Adrenal gland (tissue), 12 donors: ENCODE results near the gene HMG20B. TPM values are rescaled to one million over a fixed set of nuclear protein-coding genes. Genes with fewer than 3 reads are reported as not detected.
A peak's percentile ranks its signal among the peaks of the same experiment; 100 is the strongest.

ENCODE experiments used
- DNase-seq, 7 donors: peaks; one replicate each; pipeline ENCODE4 v3.0.0-alpha.2; 2019 to 2020
- H3K27ac ChIP-seq, 5 donors: fragments of 200-600 bp; sonication (generic) in 4 of 5; 1 replicate in 3 of 5; 2 replicates in 2 of 5; pipeline versions ENCODE4 v1.5.1 to v1.8.0; 2016 to 2020; ENCODE audit warnings: mild to moderate bottlenecking in 1 of 5
- H3K27me3 ChIP-seq: fragments of 200-600 bp; 2 replicates; pipeline ENCODE4 v1.8.0; 2021
- H3K36me3 ChIP-seq, 2 donors: fragments of 200-600 bp; replicated peaks in 1 of 2; 1 replicate in 1 of 2; 2 replicates in 1 of 2; pipeline versions ENCODE4 v1.5.1 to v1.8.0; 2018 to 2022
- H3K4me1 ChIP-seq, 2 donors: fragments of 200-600 bp; replicated peaks in 1 of 2; 1 replicate in 1 of 2; 2 replicates in 1 of 2; pipeline versions ENCODE4 v1.5.1 to v1.8.0; 2018 to 2021
- H3K4me3 ChIP-seq, 4 donors: fragments of 200-600 bp; sonication (generic) in 3 of 4; one replicate each; pipeline ENCODE4 v1.5.1; 2016 to 2018
- H3K9me3 ChIP-seq, 3 donors: fragments of 200-600 bp; sonication (generic) in 1 of 3; replicated peaks in 1 of 3; 1 replicate in 2 of 3; 2 replicates in 1 of 3; pipeline versions ENCODE4 v1.5.1 to v1.8.0; 2016 to 2021
- POLR2A ChIP-seq, 2 donors: fragments of 450-650 bp; IDR thresholded peaks; one replicate each; pipeline ENCODE4 v1.6.1; 2017; ENCODE audit warnings: antibody characterized with exemption in 2 of 2, mild to moderate bottlenecking in 2 of 2, moderate library complexity in 1 of 2
- WGBS, 4 donors: extraction: QIAGEN DNeasy Blood & Tissue Kit in 2 of 4; methylation state at CpG; one replicate each; pipeline versions ENCODE4 v1.1.5 to v1.1.7; 2013 to 2017; 5-methylcytosine and 5-hydroxymethylcytosine counted together
- intact Hi-C, 2 donors: fragments of 100-400 bp; cut with DNase I; formaldehyde crosslinking; loops; one replicate each; pipeline versions ENCODE4 v1.14.1 to v1.15.0; 2022 to 2023
- polyA plus RNA-seq, 3 donors: library from polyadenylated mRNA; stranded (reverse); fragments of 200-250 nt in 2 of 3; fragments of 350-450 nt in 1 of 3; fragmentation: Illumina TruSeq in 1 of 3; extraction: RNeasy Lipid Tissue Mini Kit (QIAGEN cat#74804) in 1 of 3; gene quantifications; one replicate each; pipeline ENCODE4 v1.2.3, GENCODE V29; 2013 to 2014
- total RNA-seq, 9 donors: library from RNA; depleted of rRNA in 4 of 9; stranded (reverse); fragments of >200 nt in 4 of 9; fragments of 120-200 nt in 1 of 9; fragmentation: NEBNext Ultra II Directional in 1 of 9; extraction: Animal tissue kit (Norgen Biotek cat#: 25700) in 1 of 9; gene quantifications; one replicate each; pipeline versions ENCODE4 v1.1.0 to v1.2.4, GENCODE V29; 2013 to 2023
- TF ChIP-seq, protein P1 (sequence below), 6 experiments: fragments of 450-650 bp in 4 of 6; fragments of 200-600 bp in 2 of 6; sonication (generic) in 1 of 6; IDR thresholded peaks; 1 replicate in 5 of 6; 2 replicates in 1 of 6; pipeline versions ENCODE4 v1.5.1 to v1.8.0; 2016 to 2021; ENCODE audit warnings: antibody characterized with exemption in 6 of 6, mild to moderate bottlenecking in 2 of 6, moderate library complexity in 1 of 6
- donor health status: healthy with polysubstance abuse.
- donor health status: Bipolar disorder and iron deficiency.
- donor health status: DM: yes; HTN: yes; CAD: no.
- donor health status: DM: no; HTN: no; CAD: no.
- donor health status: DM: no; HTN: no; CAD: no.
- donor health status: DM: yes; HTN: yes; CAD: no.

The HMG20B gene
- total and polyA plus RNA-seq, 12 donors, result 18.1 to 178 (median 102) TPM

DNA sequence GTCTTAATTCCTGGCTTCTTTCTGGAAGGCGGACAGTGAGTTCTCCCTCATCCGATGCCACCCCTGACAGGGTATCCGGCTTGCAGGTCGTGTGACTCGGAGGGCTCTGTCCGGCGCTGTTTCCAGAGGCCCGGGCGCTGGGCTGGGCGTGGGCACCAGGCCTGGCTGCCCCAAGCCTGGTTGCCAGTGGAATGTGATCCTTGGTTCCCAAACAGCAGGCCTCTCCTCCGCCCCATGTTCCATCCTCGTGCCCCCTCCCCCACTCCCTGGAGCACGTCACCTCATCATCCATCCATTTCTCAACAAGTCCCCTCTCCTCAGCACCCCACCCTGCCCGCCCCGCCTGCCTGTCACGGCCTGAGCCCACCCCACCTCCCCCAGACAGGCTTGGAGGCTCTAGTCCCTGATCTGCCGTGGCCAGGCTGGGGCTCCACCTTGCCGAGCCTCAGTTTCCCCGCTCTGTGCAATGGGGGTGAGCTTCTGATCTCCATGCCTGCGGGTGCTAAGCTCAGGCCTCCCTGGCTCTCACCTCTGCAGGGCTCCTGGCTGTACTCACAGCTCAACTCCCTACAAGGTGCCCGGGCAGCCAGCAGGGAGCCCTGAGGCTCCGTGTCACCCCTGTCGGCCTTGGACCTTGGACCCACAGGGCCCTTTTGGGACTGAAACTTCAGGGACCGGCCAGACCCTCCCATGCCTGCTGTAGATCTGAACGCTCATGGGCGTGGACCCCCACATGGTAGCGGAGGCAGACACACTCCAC lies 31.7 kb downstream of the HMG20B start:
- no peaks in the 10 kb centered on the region for H3K36me3 ChIP-seq
- 76 to 81% (median 77%) methylated on average over 9 to 27 of the region's 27 CpGs for WGBS, 4 donors
- no peaks in the 10 kb centered on the region for H3K27me3 ChIP-seq
- TF ChIP-seq, protein P1, sequence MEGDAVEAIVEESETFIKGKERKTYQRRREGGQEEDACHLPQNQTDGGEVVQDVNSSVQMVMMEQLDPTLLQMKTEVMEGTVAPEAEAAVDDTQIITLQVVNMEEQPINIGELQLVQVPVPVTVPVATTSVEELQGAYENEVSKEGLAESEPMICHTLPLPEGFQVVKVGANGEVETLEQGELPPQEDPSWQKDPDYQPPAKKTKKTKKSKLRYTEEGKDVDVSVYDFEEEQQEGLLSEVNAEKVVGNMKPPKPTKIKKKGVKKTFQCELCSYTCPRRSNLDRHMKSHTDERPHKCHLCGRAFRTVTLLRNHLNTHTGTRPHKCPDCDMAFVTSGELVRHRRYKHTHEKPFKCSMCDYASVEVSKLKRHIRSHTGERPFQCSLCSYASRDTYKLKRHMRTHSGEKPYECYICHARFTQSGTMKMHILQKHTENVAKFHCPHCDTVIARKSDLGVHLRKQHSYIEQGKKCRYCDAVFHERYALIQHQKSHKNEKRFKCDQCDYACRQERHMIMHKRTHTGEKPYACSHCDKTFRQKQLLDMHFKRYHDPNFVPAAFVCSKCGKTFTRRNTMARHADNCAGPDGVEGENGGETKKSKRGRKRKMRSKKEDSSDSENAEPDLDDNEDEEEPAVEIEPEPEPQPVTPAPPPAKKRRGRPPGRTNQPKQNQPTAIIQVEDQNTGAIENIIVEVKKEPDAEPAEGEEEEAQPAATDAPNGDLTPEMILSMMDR (IDR thresholded peaks at IDR 0.05), result no peak
- TF ChIP-seq POLR2A (IDR thresholded peaks at IDR 0.05), result no peak
- peak overlapping the region in 1 of 4 donors; percentile 62 for H3K4me3 ChIP-seq
- no peaks in the 10 kb centered on the region for H3K9me3 ChIP-seq
- peaks cover 38 to 52% of the 10 kb centered on the region in 2 donors for H3K4me1 ChIP-seq
- H3K27ac ChIP-seq, result peak overlapping the region in 4 of 5 donors; percentile 69 to 94 (median 78)
- DNase-seq, result peak in 2 of 7 donors; percentile 21 to 31
- intact Hi-C loops, result no loop called here

DNA sequence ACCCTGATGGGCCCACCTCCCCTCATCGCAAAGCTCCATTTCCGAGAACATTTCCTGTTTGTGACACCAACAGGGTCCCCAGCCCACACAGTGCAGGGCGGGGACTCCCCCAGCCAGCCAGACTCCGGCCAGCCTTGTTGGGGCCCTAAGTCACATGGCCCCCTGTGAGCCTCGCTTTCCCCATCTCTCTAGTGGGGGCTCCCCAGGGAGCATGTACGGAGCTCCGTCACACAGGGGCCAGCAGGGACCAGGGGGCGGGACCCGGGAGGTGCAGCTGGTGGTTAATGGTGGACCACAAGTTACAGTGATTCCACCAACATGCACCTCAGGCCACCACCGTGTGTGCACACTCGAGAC lies 32.2 kb downstream of the HMG20B start:
- Histone ChIP-seq H3K27ac (peak overlapping the region in 3 of 5 donors; percentile 38 to 94 (median 69)), H3K4me3 (peak overlapping the region in 1 of 4 donors; percentile 62), H3K36me3 (no peaks in the 10 kb centered on the region), H3K4me1 (peaks cover 42 to 57% of the 10 kb centered on the region in 2 donors), H3K27me3 (no peaks in the 10 kb centered on the region), H3K9me3 (no peaks in the 10 kb centered on the region)
- DNase-seq, result peak in 2 of 7 donors; percentile 22 to 26
- 55 to 71% (median 57%) methylated on average over 5 to 11 of the region's 11 CpGs for WGBS, 4 donors
- TF ChIP-seq POLR2A (IDR thresholded peaks at IDR 0.05), result no peak
- TF ChIP-seq, protein P1 (IDR thresholded peaks at IDR 0.05), result no peak
- intact Hi-C loops, result no loop called here

DNA sequence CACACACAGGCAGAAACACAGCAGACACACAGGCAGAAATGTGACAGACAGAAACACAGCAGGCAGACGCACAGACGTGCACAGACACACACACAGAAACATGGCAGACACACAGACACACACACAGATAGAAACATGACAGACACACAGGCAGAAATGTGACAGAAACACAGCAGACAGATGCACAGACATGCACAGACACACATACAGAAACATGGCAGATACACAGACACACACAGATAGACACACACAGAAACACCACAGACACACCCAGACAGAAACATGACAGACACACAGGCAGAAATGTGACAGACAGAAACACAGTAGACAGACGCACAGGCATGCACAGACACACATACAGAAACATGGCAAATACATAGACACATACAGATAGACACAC lies 32.6 kb downstream of the HMG20B start:
- H3K36me3 ChIP-seq, result no peaks in the 10 kb centered on the region
- no peaks in the 10 kb centered on the region for H3K27me3 ChIP-seq
- peak overlapping the region in 1 of 5 donors; percentile 94 for H3K27ac ChIP-seq
- no peaks in the 10 kb centered on the region for H3K9me3 ChIP-seq
- H3K4me1 ChIP-seq, result peaks cover 42 to 57% of the 10 kb centered on the region in 2 donors
- TF ChIP-seq, protein P1 (IDR thresholded peaks at IDR 0.05), result no peak
- no peak for TF ChIP-seq POLR2A (IDR thresholded peaks at IDR 0.05)
- 50 to 62% (median 61%) methylated on average over 3 of the region's 3 CpGs for WGBS, 4 donors
- DNase-seq, result no peak
- H3K4me3 ChIP-seq, result peak overlapping the region in 1 of 4 donors; percentile 62
- intact Hi-C loops, result no loop called here

DNA sequence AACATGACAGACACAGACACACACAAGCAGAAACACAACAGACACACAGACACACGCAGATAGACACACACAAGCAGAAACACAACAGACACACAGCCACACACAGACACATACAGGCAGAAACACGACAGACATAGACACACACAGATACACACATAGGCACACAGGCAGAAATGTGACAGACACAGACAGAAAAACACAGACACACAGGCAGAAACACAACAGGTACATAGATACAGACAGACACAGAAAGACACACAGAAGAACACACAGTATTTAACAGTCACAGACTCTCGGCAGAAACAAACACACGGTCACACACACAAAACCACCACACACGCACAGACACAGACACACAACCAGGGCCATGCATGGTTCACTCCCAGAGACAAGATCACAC lies 33.0 kb downstream of the HMG20B start:
- intact Hi-C loops, result no loop called here
- peak in 1 of 7 donors; percentile 8 for DNase-seq
- H3K4me3 ChIP-seq, result peak overlapping the region in 2 of 4 donors; percentile 62 to 73
- 41 to 62% (median 46%) methylated on average over 5 of the region's 5 CpGs for WGBS, 4 donors
- peak overlapping the region in 3 of 5 donors; percentile 78 to 94 (median 83) for H3K27ac ChIP-seq
- H3K36me3 ChIP-seq, result no peaks in the 10 kb centered on the region
- H3K27me3 ChIP-seq, result no peaks in the 10 kb centered on the region
- peaks cover 42 to 57% of the 10 kb centered on the region in 2 donors for H3K4me1 ChIP-seq
- H3K9me3 ChIP-seq, result no peaks in the 10 kb centered on the region
- TF ChIP-seq, protein P1 (IDR thresholded peaks at IDR 0.05), result no peak
- no peak for TF ChIP-seq POLR2A (IDR thresholded peaks at IDR 0.05)
